H9 (cell line): ENCODE measurements around the gene TPP2. TPM values are rescaled to one million over a fixed set of nuclear protein-coding genes. Genes with fewer than 3 reads are reported as not detected.

Experiments
- DNase-seq: peaks from one replicate; pipeline ENCODE4 v3.0.0-alpha.2; 2017
- H2AFZ ChIP-seq: one replicate; pipeline ENCODE4 v1.6.1; 2013; ENCODE audit warnings: mild to moderate bottlenecking, low read length, control low read depth, moderate library complexity
- H2AK5ac ChIP-seq: 2 replicates; pipeline ENCODE4 v1.6.1; 2013; ENCODE audit warnings: low read length, control low read depth, mixed read lengths; ENCODE audit not compliant: insufficient read length
- H2BK120ac ChIP-seq: one replicate; pipeline ENCODE4 v1.6.1; 2013; ENCODE audit warnings: low read depth, mild to moderate bottlenecking, low read length, control low read depth, inconsistent platforms; ENCODE audit not compliant: poor library complexity, severe bottlenecking
- H2BK12ac ChIP-seq: 2 replicates; pipeline ENCODE4 v1.6.1; 2013; ENCODE audit warnings: low read length, control low read depth, mixed read lengths, low read depth; ENCODE audit not compliant: insufficient read length
- H2BK15ac ChIP-seq: 2 replicates; pipeline ENCODE4 v1.6.1; 2013; ENCODE audit warnings: low read depth, low read length, control low read depth
- H2BK20ac ChIP-seq: one replicate; pipeline ENCODE4 v1.6.1; 2013; ENCODE audit warnings: low read depth, mild to moderate bottlenecking, low read length, control low read depth, inconsistent platforms; ENCODE audit not compliant: poor library complexity, severe bottlenecking
- H2BK5ac ChIP-seq: 2 replicates; pipeline ENCODE4 v1.6.1; 2013; ENCODE audit warnings: low read length, control low read depth, mixed read lengths; ENCODE audit not compliant: insufficient read length
- H3K14ac ChIP-seq: 2 replicates; pipeline ENCODE4 v1.6.1; 2013; ENCODE audit warnings: low read length, control low read depth; ENCODE audit not compliant: insufficient read depth
- H3K18ac ChIP-seq: 2 replicates; pipeline ENCODE4 v1.6.1; 2013; ENCODE audit warnings: low read depth, mild to moderate bottlenecking, mixed read lengths, low read length, control low read depth; ENCODE audit not compliant: insufficient read length
- H3K23ac ChIP-seq: 2 replicates; pipeline ENCODE4 v1.6.1; 2013; ENCODE audit warnings: low read length, control low read depth, mixed read lengths, low read depth; ENCODE audit not compliant: insufficient read length
- H3K23me2 ChIP-seq: 2 replicates; pipeline ENCODE4 v1.6.1; 2013; ENCODE audit warnings: low read depth, mild to moderate bottlenecking, mixed read lengths, low read length, control low read depth; ENCODE audit not compliant: insufficient read length, poor library complexity, severe bottlenecking
- H3K27ac ChIP-seq: 2 replicates; pipeline ENCODE4 v1.5.1; 2013; ENCODE audit warnings: low read length, control low read depth, mixed read lengths, low read depth; ENCODE audit not compliant: insufficient read length
- H3K27me3 ChIP-seq: 2 replicates; pipeline ENCODE4 v1.6.1; 2013; ENCODE audit warnings: low read length, control low read depth, inconsistent platforms; ENCODE audit not compliant: insufficient read depth
- H3K4ac ChIP-seq: 2 replicates; pipeline ENCODE4 v1.6.1; 2013; ENCODE audit warnings: low read depth, mild to moderate bottlenecking, control low read depth, inconsistent platforms, low read length, moderate library complexity
- H3K4me1 ChIP-seq: 2 replicates; pipeline ENCODE4 v1.6.1; 2013; ENCODE audit warnings: low read length, control low read depth, inconsistent platforms; ENCODE audit not compliant: insufficient read depth
- H3K4me2 ChIP-seq: 2 replicates; pipeline ENCODE4 v1.6.1; 2013; ENCODE audit warnings: low read length, control low read depth, mixed read lengths; ENCODE audit not compliant: insufficient read length, insufficient read depth
- H3K56ac ChIP-seq: 2 replicates; pipeline ENCODE4 v1.6.1; 2013; ENCODE audit warnings: low read depth, mild to moderate bottlenecking, mixed read lengths, low read length, control low read depth; ENCODE audit not compliant: insufficient read length
- H3K79me1 ChIP-seq: 2 replicates; pipeline ENCODE4 v1.6.1; 2013; ENCODE audit warnings: low read depth, mild to moderate bottlenecking, moderate library complexity, low read length, control low read depth, inconsistent platforms; ENCODE audit not compliant: insufficient read depth, poor library complexity, severe bottlenecking
- H3K79me2 ChIP-seq: 2 replicates; pipeline ENCODE4 v1.6.1; 2013; ENCODE audit warnings: low read length, control low read depth, inconsistent platforms; ENCODE audit not compliant: insufficient read depth
- H3K9ac ChIP-seq: 2 replicates; pipeline ENCODE4 v1.6.1; 2013; ENCODE audit warnings: low read length, control low read depth, mixed read lengths; ENCODE audit not compliant: insufficient read length; ENCODE audit errors: extremely low read depth
- H3K9me3 ChIP-seq: one replicate; pipeline ENCODE4 v1.6.1; 2013; ENCODE audit warnings: low read depth, low read length, inconsistent platforms; ENCODE audit not compliant: control insufficient read depth
- H3T11ph ChIP-seq: one replicate; pipeline ENCODE4 v1.6.1; 2013; ENCODE audit warnings: mild to moderate bottlenecking, low read length, control low read depth, inconsistent platforms
- H4K20me1 ChIP-seq: one replicate; pipeline ENCODE4 v1.6.1; 2013; ENCODE audit not compliant: control insufficient read depth, insufficient read length, insufficient read depth
- H4K5ac ChIP-seq: 2 replicates; pipeline ENCODE4 v1.6.1; 2013; ENCODE audit warnings: low read depth, mild to moderate bottlenecking, mixed read lengths, low read length, control low read depth; ENCODE audit not compliant: insufficient read length
- H4K8ac ChIP-seq: replicated peaks from 2 replicates; pipeline ENCODE4 v1.6.1; 2013; ENCODE audit warnings: low read length, control low read depth, mixed read lengths, low read depth; ENCODE audit not compliant: insufficient read length
- H4K91ac ChIP-seq: 2 replicates; pipeline ENCODE4 v1.6.1; 2013; ENCODE audit warnings: low read depth, mild to moderate bottlenecking, moderate library complexity, mixed read lengths, low read length, control low read depth; ENCODE audit not compliant: insufficient read length
- H3K27ac Mint-ChIP-seq, 3 experiments: 2 replicates in 2 of 3; 3 replicates in 1 of 3; pipeline ENCODE4 v1.8.0; 2020 to 2021; ENCODE audit warnings: mixed read lengths in 3 of 3, mild to moderate bottlenecking in 1 of 3, moderate library complexity in 1 of 3
- H3K27me3 Mint-ChIP-seq: 2 replicates; pipeline ENCODE4 v1.8.0; 2021; ENCODE audit warnings: low read depth, mild to moderate bottlenecking, moderate library complexity, mixed read lengths
- H3K36me3 Mint-ChIP-seq, 3 experiments: 2 replicates in 2 of 3; 3 replicates in 1 of 3; pipeline ENCODE4 v1.8.0; 2020 to 2021; ENCODE audit warnings: low read depth in 3 of 3, mixed read lengths in 3 of 3; ENCODE audit not compliant: insufficient read depth in 1 of 3
- H3K4me1 Mint-ChIP-seq, 2 experiments: 2 replicates each; pipeline ENCODE4 v1.8.0; 2020; ENCODE audit warnings: mixed read lengths in 2 of 2
- H3K4me3 Mint-ChIP-seq, 2 experiments: 2 replicates in 1 of 2; 3 replicates in 1 of 2; pipeline ENCODE4 v1.8.0; 2020 to 2021; ENCODE audit warnings: mild to moderate bottlenecking in 2 of 2, mixed read lengths in 2 of 2, moderate library complexity in 1 of 2
- H3K9me3 Mint-ChIP-seq, 2 experiments: 2 replicates in 1 of 2; 3 replicates in 1 of 2; pipeline ENCODE4 v1.8.0; 2020; ENCODE audit warnings: mild to moderate bottlenecking in 2 of 2, mixed read lengths in 2 of 2, moderate library complexity in 1 of 2
- WGBS: extraction: QIAGEN DNeasy Blood & Tissue Kit; methylation state at CpG from one replicate; pipeline ENCODE4 v1.1.7; 2013; ENCODE audit warnings: missing lambda C conversion rate, low lambda C conversion rate, mixed read lengths; ENCODE audit not compliant: insufficient read length; ENCODE audit errors: extremely low coverage; 5-methylcytosine and 5-hydroxymethylcytosine counted together
- total RNA-seq: library from RNA; stranded (reverse); gene quantifications from 2 replicates; pipeline ENCODE4 v1.2.1, GENCODE V29; 2021
- TF ChIP-seq, protein P1 (sequence below): fragments of 200-600 bp; sonication (generic); conservative IDR thresholded peaks from 3 replicates; pipeline ENCODE4 v1.8.0; 2021; ENCODE audit warnings: antibody characterized with exemption, mild to moderate bottlenecking

The TPP2 gene
- total RNA-seq, 1 experiment from 2014 or later = 63.5 TPM

DNA sequence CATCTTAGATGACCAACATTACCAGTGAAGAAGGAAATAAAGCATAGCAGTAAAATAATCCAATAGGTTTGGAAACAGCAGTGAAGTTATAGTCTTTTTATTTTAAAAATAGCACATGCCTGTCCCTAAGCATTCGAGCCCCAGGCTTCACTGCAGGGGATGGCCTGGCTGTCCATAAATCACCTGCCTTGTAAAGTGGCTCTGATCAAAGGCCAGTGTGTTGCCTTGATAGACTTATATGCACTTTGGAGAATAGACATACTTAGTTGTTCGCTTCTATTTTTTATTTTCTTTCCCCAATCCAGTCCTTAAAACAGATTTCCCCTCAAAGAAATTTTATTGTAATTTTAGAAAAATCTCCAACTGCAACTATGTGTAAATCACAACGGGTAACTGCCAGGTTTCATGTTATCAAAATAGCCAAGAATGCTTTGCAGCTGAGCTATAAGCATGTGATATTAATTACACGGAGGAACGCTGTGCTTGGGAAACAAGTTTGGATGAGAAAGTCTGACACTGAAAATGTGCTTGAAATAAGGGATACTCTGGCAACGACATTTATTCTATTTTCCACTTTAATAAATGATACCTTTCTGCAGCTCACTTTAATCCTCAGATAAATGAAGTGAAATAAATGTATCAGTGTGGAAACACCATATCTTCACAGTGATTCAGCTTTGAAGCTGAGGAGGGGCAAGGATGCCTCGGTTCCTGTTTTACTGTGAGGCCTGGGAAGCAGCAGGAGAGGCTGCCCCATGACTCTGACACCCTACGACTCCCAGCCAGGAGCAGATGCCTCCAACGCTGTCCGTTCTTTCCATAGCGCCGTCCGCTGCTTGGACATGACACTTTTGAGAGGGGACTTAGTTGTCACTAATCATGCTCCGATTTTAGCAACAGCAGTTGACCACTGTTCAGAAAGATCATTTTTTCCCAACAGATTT, 103.6 kb downstream of the TPP2 start:
- Histone ChIP-seq H4K91ac (no peak overlapping the region), H3K4ac (no peak overlapping the region), H3K23ac (no peak overlapping the region), H2BK12ac (no peak overlapping the region), H2BK20ac (no peak overlapping the region), H4K8ac (no peak overlapping the region), H3K9ac (no peak overlapping the region), H3K4me2 (no peak overlapping the region), H3T11ph (no peak overlapping the region), H2BK15ac (no peak overlapping the region), H3K27ac (no peak overlapping the region), H3K23me2 (no peaks in the 10 kb centered on the region), H2AFZ (no peak overlapping the region), H4K20me1 (no peaks in the 10 kb centered on the region), H3K56ac (no peak overlapping the region), H4K5ac (no peak overlapping the region), H3K4me1 (peaks cover 2% of the 10 kb centered on the region; the same call in 1 of the 2 replicates), H2BK5ac (no peak overlapping the region), H3K14ac (no peak overlapping the region), H3K18ac (no peak overlapping the region), H3K9me3 (no peaks in the 10 kb centered on the region), H3K27me3 (no peaks in the 10 kb centered on the region), H2AK5ac (no peak overlapping the region), H3K79me1 (no peaks in the 10 kb centered on the region), H2BK120ac (no peak overlapping the region), H3K79me2 (no peaks in the 10 kb centered on the region)
- H3K36me3 Mint-ChIP-seq = peaks cover 0 to 4% (median 3%) of the 10 kb centered on the region in 3 experiments; a peak in 2 of 7 replicates
- no peak for DNase-seq
- no CpG with 5 or more reads among the region's 14 CpGs for WGBS
- H3K27ac Mint-ChIP-seq = peak overlapping the region in 1 of 3 experiments; percentile 41; a peak in 3 of 7 replicates
- peaks cover 4 to 13% of the 10 kb centered on the region in 2 experiments; a peak in 2 of 4 replicates for H3K4me1 Mint-ChIP-seq
- H3K4me3 Mint-ChIP-seq = no peak overlapping the region
- H3K27me3 Mint-ChIP-seq = peaks cover 2% of the 10 kb centered on the region; the same call in 1 of the 2 replicates
- H3K9me3 Mint-ChIP-seq = peaks cover 4 to 6% of the 10 kb centered on the region in 2 experiments
- TF ChIP-seq, protein P1, sequence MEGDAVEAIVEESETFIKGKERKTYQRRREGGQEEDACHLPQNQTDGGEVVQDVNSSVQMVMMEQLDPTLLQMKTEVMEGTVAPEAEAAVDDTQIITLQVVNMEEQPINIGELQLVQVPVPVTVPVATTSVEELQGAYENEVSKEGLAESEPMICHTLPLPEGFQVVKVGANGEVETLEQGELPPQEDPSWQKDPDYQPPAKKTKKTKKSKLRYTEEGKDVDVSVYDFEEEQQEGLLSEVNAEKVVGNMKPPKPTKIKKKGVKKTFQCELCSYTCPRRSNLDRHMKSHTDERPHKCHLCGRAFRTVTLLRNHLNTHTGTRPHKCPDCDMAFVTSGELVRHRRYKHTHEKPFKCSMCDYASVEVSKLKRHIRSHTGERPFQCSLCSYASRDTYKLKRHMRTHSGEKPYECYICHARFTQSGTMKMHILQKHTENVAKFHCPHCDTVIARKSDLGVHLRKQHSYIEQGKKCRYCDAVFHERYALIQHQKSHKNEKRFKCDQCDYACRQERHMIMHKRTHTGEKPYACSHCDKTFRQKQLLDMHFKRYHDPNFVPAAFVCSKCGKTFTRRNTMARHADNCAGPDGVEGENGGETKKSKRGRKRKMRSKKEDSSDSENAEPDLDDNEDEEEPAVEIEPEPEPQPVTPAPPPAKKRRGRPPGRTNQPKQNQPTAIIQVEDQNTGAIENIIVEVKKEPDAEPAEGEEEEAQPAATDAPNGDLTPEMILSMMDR = no peak
